Measurements from ENCODE around the gene DENR. TPM values are rescaled to one million over a fixed set of nuclear protein-coding genes. Genes with fewer than 3 reads are reported as not detected.
A peak's percentile ranks its signal among the peaks of the same experiment; 100 is the strongest.

DENR gene
- total and polyA plus RNA-seq, 2 of the 13 experiments (the other 11 are each of a cell fraction or from before 2014, with no cell fraction given) = 30.0 to 59.1 TPM

- TF ChIP-seq STAT5B (CRISPR knock-in tag; IDR thresholded peaks at IDR 0.05) (no peak), PRDM15 (CRISPR knock-in tag; IDR thresholded peaks at IDR 0.05) (no peak), SP140L (CRISPR knock-in tag; IDR thresholded peaks at IDR 0.05; ENCODE audit: borderline replicate concordance) (no peak), ESRRA (CRISPR knock-in tag; IDR thresholded peaks at IDR 0.05; ENCODE audit: low read depth) (peak; percentile 64; the same call in 1 of the 2 replicates), AKAP8 (CRISPR knock-in tag; IDR thresholded peaks at IDR 0.05) (no peak), NR3C1 (CRISPR knock-in tag; IDR thresholded peaks at IDR 0.05) (no peak), NFYB (CRISPR knock-in tag; IDR thresholded peaks at IDR 0.05) (peak; percentile 50; the same call in 1 of the 2 replicates), FOXA1 (IDR thresholded peaks at IDR 0.05) (no peak), FOXA1 (CRISPR knock-in tag; IDR thresholded peaks at IDR 0.05) (peak; percentile 61), YEATS4 (CRISPR knock-in tag; IDR thresholded peaks at IDR 0.05; ENCODE audit: borderline replicate concordance) (peak; percentile 94), ZNF318 (CRISPR knock-in tag; IDR thresholded peaks at IDR 0.05) (no peak), CREB3 (CRISPR knock-in tag; IDR thresholded peaks at IDR 0.05) (peak; percentile 91; the same call in 1 of the 2 replicates)
Measured at GRCh38 chr12:122752464-122753318, at the start of gene DENR (continued).
